M059J (cell line): ENCODE results near the gene C1QBP. TPM values are rescaled to one million over a fixed set of nuclear protein-coding genes. Genes with fewer than 3 reads are reported as not detected.

Source experiments
- DNase-seq: peaks from one replicate; pipeline ENCODE4 v3.0.0-alpha.2; 2012; ENCODE audit warnings: low read depth
- total RNA-seq: library from RNA; depleted of rRNA; stranded (reverse); fragments of >200 nt; shearing (Covaris generic); gene quantifications from 2 replicates; pipeline ENCODE4 v1.2.3, GENCODE V29; 2014; rRNA removed

C1QBP gene
- 223 and 244 TPM in 2 replicates for total RNA-seq

DNA sequence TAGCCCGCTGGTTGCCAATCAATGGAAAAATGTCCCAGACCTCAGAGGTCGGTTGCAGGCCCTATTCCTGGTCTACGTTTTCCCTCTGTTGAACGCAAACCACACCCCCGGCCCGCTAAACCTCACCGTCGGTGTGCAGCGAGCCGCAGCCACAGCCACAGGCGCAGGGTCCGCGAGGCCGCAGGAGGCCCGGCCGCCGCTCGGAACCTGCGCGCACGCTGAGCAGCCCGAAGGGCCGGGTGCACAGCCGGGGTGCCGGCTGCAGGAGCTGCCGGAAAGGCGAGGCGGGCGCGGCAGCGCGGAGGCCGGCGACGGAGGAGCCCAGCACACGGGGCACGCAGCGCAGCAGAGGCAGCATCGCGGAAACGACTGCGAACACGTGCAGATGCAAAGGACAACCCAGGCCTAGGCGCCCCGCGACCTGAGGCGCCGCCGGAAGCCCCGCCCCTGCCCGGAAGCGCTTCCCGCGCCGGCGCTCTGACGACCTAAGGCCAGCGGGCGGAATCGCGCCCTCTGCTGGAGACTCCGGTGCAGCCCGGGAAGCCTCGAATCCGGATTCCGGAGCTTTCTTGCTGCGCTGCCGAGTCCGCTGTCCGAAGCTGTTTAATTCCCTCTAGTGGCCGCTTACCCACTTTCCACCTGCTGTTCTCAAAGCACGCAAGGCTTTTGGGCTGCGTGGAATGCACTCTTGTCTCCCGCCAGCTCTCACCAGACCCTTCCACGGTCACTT lies at the start of gene C1QBP:
Gene C1QBP, minus strand, starts transcription at position 440 of the 730 bp plus-strand sequence. Its CDS starts 82 bp downstream, at position 358.
- DNase-seq, result peak; percentile 87

DNA sequence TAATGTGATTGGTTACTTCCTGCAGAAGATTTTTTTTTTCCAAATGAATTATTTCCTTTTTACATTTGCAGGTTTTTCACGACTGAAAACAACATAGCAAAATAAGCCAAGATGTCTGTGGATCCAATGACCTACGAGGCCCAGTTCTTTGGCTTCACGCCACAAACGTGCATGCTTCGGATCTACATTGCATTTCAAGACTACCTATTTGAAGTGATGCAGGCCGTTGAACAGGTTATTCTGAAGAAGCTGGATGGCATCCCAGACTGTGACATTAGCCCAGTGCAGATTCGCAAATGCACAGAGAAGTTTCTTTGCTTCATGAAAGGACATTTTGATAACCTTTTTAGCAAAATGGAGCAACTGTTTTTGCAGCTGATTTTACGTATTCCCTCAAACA lies 49.8 kb upstream of the C1QBP start:
- no peak for DNase-seq

GRCh38 chr17:5486206-5487124 lies 47.5 kb upstream of the C1QBP start, which contains the start of gene MIS12:
Gene MIS12, plus strand, starts transcription at chr17:5486566. Its CDS starts 2,297 bp downstream, at chr17:5488863.
- peak; percentile 99 for DNase-seq

DNA sequence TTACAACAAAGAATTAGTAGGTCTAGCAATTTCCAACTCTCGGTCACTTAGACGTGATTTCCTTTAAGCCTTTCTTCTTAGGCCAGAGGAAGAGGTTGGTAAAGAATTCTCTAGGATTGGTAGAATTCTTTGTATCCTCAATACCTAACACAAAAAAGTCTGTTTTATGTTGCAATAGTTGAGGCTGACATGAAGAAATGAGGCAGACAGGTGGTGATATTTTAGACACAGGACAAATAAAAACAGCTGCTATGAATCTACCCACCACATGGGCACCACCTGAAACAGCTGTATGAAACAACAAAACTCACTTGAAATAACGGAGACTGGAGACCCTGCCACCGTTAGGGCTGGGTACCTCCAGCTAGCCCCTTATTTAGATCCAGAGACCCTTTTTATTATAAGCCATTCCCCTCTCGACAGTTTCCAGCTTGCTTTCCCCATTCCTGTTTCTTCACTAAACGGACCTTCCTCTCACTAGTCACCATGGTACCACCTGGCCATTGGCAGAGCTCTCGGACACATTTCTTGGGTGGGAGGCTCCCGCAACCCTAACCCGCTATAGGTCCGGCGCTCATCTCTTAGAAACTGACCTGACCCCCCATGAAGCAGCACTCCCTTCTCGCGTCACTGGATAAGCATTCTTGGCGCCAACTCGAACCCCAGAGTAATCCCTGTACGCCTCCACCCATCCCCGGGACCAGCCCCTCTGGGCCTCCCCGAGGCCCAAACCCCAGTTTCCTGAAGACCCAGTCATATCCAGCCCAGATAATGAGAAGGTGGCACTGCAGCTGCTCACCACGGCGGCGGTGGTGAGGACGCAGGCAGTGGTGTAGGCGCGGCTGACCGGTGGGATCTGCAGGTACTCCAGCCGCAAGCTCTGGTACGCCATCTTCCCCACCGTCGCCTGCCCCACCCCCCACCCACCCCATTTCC lies 46.6 kb upstream of the C1QBP start, which contains the start of gene DERL2:
Gene DERL2, minus strand, starts transcription at position 909 of the 936 bp plus-strand sequence. Its CDS starts 17 bp downstream, at position 892.
- peak; percentile 48 for DNase-seq

DNA sequence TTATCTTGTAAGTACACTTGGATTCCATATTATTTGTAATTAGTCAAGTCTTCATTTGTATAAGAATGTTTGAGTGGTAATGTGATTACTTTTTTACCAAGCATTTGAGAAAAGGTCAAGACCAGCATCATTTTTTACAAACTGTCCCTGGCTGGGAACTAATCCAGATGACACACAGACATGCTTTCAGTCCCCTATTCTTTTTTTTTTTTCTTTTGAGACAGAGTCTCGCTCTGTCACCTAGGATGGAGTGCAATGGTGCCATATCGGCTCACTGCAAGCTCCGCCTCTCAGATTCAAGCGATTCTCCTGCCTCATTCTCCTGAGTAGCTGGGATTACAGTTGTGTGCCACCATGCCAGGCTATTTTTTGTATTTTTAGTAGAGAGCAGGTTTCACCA lies 42.5 kb upstream of the C1QBP start:
- DNase-seq, result no peak

- no peak for DNase-seq
These were observed 42.0 kb upstream of the C1QBP start for GRCh38 chr17:5480962-5481361.

GRCh38 chr17:5478992-5479391 lies 40.0 kb upstream of the C1QBP start:
- no peak for DNase-seq

DNA sequence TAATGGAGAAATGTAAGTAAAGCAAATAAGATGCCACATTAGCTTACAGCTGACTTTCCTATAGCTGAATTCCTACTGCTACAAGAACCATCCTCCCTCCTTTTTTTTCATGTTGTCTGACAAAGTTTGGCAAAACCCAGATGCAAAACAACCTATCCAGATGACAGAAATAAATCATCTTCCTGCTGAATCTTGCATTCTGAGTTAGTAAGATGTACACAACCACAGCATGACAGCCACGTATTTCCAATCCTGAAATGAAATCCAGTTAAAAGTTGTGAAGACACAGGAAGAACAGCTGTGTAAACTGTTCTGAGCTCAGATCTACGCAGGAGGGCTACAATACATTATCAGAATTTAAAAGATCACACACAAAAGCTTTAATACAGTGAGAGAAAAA lies 35.0 kb upstream of the C1QBP start:
- no peak for DNase-seq

GRCh38 chr17:5472511-5472910 lies 33.6 kb upstream of the C1QBP start:
- no peak for DNase-seq

- DNase-seq, result no peak
These were observed 29.1 kb upstream of the C1QBP start for GRCh38 chr17:5468075-5468473.

GRCh38 chr17:5467416-5467815 lies 28.5 kb upstream of the C1QBP start:
- DNase-seq, result peak; percentile 1

DNA sequence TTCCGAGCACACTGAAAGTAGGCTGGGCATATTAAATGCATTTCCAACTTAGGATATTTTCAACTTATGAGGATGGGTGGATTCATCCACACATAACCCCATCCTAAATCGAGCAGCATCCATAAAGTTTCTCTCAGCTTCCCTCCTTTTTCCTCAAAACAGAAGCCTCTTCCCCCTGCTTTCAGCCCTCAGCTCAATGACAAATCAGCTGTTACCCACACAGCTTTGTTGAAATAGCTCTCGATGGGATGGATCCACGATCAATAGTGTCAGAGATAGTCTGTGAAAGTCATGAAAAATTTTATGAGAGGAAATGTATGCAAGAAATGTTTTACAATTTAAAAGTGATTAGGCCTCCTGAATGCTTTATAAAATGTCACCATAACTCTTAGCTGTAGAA lies 27.3 kb upstream of the C1QBP start:
- no peak for DNase-seq

GRCh38 chr17:5464717-5465507 lies 26.0 kb upstream of the C1QBP start:
- DNase-seq, result no peak

DNA sequence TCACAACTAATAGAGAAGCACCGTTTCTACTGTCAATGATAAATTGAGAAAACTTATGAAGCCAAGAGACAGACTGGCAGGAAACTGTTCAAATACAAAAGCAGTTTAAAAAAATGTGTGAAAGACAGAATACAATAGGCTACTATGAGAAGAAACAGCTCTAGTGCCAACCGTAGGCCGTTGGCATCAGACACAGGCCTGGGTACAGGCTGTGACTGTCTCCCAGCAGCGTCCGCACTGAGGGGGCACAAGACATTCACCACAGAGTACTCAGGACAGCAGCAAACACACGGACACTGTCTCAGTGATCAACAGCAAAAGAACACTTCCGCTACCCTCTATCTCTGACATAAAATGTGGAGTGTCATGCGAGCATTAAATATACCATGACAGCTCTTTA lies 7.8 kb upstream of the C1QBP start:
- DNase-seq, result no peak

GRCh38 chr17:5444209-5444608 lies 5.3 kb upstream of the C1QBP start:
- no peak for DNase-seq

DNA sequence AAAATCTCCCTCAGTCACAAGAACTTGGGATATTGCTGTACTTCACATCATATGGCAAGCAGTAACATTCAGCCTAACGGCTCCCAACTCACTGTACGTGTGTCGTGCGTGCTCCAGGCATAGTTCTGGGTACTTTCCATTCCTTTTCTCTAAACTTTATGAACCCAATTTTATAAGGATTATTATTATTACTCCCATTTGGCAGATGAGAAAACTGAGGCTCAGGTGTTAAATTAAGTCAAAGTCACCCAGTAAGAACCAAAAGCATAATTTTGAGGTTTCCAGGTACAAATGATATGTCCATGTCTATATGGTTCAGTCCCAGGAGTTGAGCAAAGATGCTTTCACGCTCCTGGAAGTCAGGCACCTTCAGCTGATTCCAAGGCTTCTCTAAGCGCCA lies 4.8 kb upstream of the C1QBP start:
- no peak for DNase-seq

- DNase-seq, result no peak
These were observed 450 bp upstream of the C1QBP start for GRCh38 chr17:5439446-5439764.

- DNase-seq, result peak; percentile 83
These were observed 1.1 kb downstream of the C1QBP start for GRCh38 chr17:5437721-5438317.

- peak; percentile 38 for DNase-seq
These were observed 3.1 kb downstream of the C1QBP start for GRCh38 chr17:5435781-5436315.

GRCh38 chr17:5434984-5435383 lies 4.0 kb downstream of the C1QBP start:
- no peak for DNase-seq
